HepG2 (cell line): Measurements from ENCODE around the gene SLC9A5. TPM values are rescaled to one million over a fixed set of nuclear protein-coding genes. Genes with fewer than 3 reads are reported as not detected.
A peak's percentile ranks its signal among the peaks of the same experiment; 100 is the strongest.

Experiments
- E2F5 ChIP-seq: sonication (generic); formaldehyde crosslinking; conservative IDR thresholded peaks from 2 replicates; pipeline ENCODE4 v1.4.0; 2020; ENCODE audit warnings: missing genetic modification reagents
- KDM6A ChIP-seq: IDR thresholded peaks from 2 replicates; pipeline ENCODE4 v1.6.1; 2016; ENCODE audit warnings: low read depth
- MBNL3 ChIP-seq: fragments of 250-450 bp; sonication (Bioruptor Pico); conservative IDR thresholded peaks from 2 replicates; pipeline ENCODE4 v1.8.0; 2022; ENCODE audit warnings: mild to moderate bottlenecking, inconsistent platforms
- PITX1 ChIP-seq: sonication (generic); formaldehyde crosslinking; IDR thresholded peaks from 2 replicates; pipeline ENCODE4 v1.5.1; 2020; ENCODE audit warnings: mild to moderate bottlenecking, missing genetic modification reagents
- POGZ ChIP-seq: sonication (generic); formaldehyde crosslinking; IDR thresholded peaks from 2 replicates; pipeline ENCODE4 v1.4.0; 2020; ENCODE audit warnings: mild to moderate bottlenecking, missing genetic modification reagents
- RCOR2 ChIP-seq: IDR thresholded peaks from 2 replicates; pipeline ENCODE4 v1.6.1; 2016; ENCODE audit warnings: missing biosample characterization, missing genetic modification reagents
- SIX1 ChIP-seq: sonication (generic); formaldehyde crosslinking; IDR thresholded peaks from 2 replicates; pipeline ENCODE4 v1.4.0; 2020; ENCODE audit warnings: missing genetic modification reagents, borderline replicate concordance
- TOPORS ChIP-seq: sonication (generic); formaldehyde crosslinking; IDR thresholded peaks from 2 replicates; pipeline ENCODE4 v1.8.0; 2023; ENCODE audit warnings: mild to moderate bottlenecking, missing genetic modification reagents
- TRIM22 ChIP-seq: fragments of 450-650 bp; IDR thresholded peaks from 2 replicates; pipeline ENCODE4 v1.6.1; 2017
- ZBTB3 ChIP-seq: sonication (generic); formaldehyde crosslinking; IDR thresholded peaks from 2 replicates; pipeline ENCODE4 v1.4.0; 2020; ENCODE audit warnings: low read depth, mild to moderate bottlenecking, moderate library complexity, missing genetic modification reagents, borderline replicate concordance
- polyA plus RNA-seq, 8 experiments: library from polyadenylated mRNA; depleted of rRNA in 3 of 8; stranded (reverse) in 7 of 8; unstranded in 1 of 8; fragments of >200 nt; fragmentation: Illumina TruSeq in 4 of 8; extraction: Trizol in 4 of 8; gene quantifications; 2 replicates each; pipeline versions ENCODE4 v1.2.1 to v1.2.3, GENCODE V29; 2011 to 2016; ENCODE audit warnings: low read depth in 4 of 8, missing spikeins in 1 of 8, mixed read lengths in 1 of 8; ENCODE audit not compliant: insufficient read depth in 1 of 8
- total RNA-seq, 5 experiments: library from RNA; depleted of rRNA; stranded (reverse); fragments of >200 nt; fragmentation: Illumina TruSeq; extraction: Trizol; gene quantifications; 2 replicates each; pipeline ENCODE4 v1.2.3, GENCODE V29; 2016; ENCODE audit warnings: low read depth in 1 of 5
- TF ChIP-seq, protein P1 (sequence below): IDR thresholded peaks from 2 replicates; pipeline ENCODE4 v1.6.1; 2016; ENCODE audit warnings: mild to moderate bottlenecking
- TF ChIP-seq, protein P2 (sequence below): sonication (generic); formaldehyde crosslinking; IDR thresholded peaks from 2 replicates; pipeline ENCODE4 v1.4.0; 2020; ENCODE audit warnings: mild to moderate bottlenecking, missing genetic modification reagents
- TF ChIP-seq, protein P3 (sequence below): IDR thresholded peaks from 2 replicates; pipeline ENCODE4 v1.6.1; 2016; ENCODE audit warnings: missing biosample characterization, missing genetic modification reagents, low read depth

SLC9A5 gene
- total and polyA plus RNA-seq, 2 of the 13 experiments (the other 11 are each of a cell fraction or from before 2014, with no cell fraction given), result 0.58 to 1.4 TPM

GRCh38 chr16:67226804-67227566, 21.8 kb upstream of the SLC9A5 start, which contains the start of gene TMEM208 (continued):
- TF ChIP-seq TOPORS (CRISPR knock-in tag), result no peak; the same call in 1 of the 2 replicates
- peak; percentile 2; the same call in 1 of the 2 replicates for TF ChIP-seq KDM6A (CRISPR knock-in tag)
- peak; percentile 53; the same call in 1 of the 2 replicates for TF ChIP-seq SIX1 (CRISPR knock-in tag)
- peak; percentile 62 for TF ChIP-seq PITX1 (CRISPR knock-in tag)
- no peak for TF ChIP-seq TRIM22
- no peak for TF ChIP-seq E2F5 (CRISPR knock-in tag)
- TF ChIP-seq ZBTB3 (CRISPR knock-in tag), result peak; percentile 91
- TF ChIP-seq MBNL3 (CRISPR knock-in tag), result no peak
- peak; percentile 87 for TF ChIP-seq POGZ (CRISPR knock-in tag)
- TF ChIP-seq, protein P1, sequence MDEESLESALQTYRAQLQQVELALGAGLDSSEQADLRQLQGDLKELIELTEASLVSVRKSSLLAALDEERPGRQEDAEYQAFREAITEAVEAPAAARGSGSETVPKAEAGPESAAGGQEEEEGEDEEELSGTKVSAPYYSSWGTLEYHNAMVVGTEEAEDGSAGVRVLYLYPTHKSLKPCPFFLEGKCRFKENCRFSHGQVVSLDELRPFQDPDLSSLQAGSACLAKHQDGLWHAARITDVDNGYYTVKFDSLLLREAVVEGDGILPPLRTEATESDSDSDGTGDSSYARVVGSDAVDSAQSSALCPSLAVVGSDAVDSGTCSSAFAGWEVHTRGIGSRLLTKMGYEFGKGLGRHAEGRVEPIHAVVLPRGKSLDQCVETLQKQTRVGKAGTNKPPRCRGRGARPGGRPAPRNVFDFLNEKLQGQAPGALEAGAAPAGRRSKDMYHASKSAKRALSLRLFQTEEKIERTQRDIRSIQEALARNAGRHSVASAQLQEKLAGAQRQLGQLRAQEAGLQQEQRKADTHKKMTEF, result peak; percentile 98
- TF ChIP-seq RCOR2 (CRISPR knock-in tag), result peak; percentile 65; the same call in 1 of the 2 replicates
- TF ChIP-seq, protein P2, sequence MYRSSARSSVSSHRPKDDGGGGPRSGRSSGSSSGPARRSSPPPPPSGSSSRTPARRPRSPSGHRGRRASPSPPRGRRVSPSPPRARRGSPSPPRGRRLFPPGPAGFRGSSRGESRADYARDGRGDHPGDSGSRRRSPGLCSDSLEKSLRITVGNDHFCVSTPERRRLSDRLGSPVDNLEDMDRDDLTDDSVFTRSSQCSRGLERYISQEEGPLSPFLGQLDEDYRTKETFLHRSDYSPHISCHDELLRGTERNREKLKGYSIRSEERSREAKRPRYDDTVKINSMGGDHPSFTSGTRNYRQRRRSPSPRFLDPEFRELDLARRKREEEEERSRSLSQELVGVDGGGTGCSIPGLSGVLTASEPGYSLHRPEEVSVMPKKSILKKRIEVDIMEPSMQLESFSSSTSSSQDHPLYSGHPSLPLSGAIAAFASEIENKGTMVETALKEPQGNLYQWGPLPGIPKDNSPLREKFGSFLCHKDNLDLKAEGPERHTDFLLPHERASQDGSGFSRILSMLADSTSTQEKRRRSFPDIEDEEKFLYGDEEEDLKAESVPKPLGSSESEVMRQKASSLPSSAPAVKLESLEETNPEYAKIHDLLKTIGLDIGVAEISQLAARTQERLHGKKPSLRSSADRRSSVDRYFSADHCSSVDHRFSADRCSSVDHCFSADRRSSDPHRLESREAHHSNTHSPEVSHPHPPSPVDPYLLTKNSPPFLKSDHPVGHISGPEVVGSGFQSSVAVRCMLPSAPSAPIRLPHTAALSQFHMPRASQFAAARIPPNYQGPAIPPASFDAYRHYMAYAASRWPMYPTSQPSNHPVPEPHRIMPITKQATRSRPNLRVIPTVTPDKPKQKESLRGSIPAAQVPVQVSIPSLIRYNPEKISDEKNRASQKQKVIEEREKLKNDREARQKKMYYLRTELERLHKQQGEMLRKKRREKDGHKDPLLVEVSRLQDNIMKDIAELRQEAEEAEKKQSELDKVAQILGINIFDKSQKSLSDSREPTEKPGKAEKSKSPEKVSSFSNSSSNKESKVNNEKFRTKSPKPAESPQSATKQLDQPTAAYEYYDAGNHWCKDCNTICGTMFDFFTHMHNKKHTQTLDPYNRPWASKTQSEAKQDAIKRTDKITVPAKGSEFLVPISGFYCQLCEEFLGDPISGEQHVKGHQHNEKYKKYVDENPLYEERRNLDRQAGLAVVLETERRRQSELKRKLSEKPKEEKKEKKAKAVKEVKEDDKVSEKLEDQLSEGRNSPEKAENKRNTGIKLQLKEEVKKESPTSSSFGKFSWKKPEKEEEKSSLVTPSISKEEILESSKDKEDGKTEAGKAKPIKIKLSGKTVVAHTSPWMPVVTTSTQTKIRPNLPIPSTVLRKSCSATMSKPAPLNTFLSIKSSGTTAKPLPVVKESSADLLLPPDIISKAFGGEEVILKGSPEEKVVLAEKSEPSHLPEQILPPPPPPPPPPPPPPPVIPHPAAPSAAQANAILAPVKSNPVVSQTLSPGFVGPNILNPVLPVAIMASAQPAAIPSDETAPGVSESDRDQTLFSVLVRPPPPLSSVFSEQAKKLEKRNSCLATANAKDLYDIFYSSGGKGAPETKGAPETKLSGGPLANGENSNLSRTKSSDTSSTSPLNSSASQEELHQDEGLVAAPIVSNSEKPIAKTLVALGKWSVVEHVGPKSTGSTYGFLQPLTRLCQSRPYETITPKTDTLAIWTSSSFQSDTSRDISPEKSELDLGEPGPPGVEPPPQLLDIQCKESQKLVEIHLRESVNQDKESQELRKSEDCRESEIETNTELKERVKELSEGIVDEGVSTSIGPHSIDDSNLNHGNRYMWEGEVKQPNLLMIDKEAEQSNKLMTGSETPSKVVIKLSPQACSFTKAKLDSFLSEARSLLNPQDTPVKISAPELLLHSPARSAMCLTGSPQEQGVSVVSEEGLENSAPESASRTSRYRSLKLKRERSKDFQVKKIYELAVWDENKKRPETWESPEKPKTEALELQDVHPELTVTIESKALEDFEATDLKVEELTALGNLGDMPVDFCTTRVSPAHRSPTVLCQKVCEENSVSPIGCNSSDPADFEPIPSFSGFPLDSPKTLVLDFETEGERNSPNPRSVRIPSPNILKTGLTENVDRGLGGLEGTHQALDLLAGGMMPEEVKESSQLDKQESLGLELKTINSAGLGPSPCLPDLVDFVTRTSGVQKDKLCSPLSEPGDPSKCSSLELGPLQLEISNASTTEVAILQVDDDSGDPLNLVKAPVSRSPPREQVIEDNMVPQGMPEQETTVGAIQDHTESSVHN (CRISPR knock-in tag), result peak; percentile 38; the same call in 1 of the 2 replicates
- TF ChIP-seq, protein P3, sequence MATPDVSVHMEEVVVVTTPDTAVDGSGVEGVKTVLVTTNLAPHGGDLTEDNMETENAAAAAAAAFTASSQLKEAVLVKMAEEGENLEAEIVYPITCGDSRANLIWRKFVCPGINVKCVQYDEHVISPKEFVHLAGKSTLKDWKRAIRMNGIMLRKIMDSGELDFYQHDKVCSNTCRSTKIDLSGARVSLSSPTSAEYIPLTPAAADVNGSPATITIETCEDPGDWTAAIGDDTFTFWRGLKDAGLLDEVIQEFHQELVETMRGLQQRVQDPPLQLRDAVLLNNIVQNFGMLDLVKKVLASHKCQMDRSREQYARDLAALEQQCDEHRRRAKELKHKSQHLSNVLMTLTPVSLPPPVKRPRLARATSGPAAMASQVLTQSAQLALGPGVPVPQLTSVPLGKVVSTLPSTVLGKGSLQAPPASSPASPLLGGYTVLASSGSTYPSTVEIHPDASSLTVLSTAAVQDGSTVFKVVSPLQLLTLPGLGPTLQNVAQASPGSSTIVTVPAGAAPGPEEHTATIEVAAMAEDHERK (CRISPR knock-in tag), result peak; percentile 69
